HepG2 (cell line): ENCODE measurements around the gene TMEM97. TPM values are rescaled to one million over a fixed set of nuclear protein-coding genes. Genes with fewer than 3 reads are reported as not detected.

Experiments used
- BRCA1 ChIP-seq: sonication (generic); formaldehyde crosslinking; IDR thresholded peaks from 2 replicates; pipeline ENCODE4 v1.4.0; 2020; ENCODE audit warnings: missing genetic modification reagents
- CENPX ChIP-seq: sonication (generic); formaldehyde crosslinking; IDR thresholded peaks from 2 replicates; pipeline ENCODE4 v1.9.0; 2021; ENCODE audit warnings: mild to moderate bottlenecking, missing genetic modification reagents, moderate library complexity
- CSRNP1 ChIP-seq: sonication (generic); formaldehyde crosslinking; IDR thresholded peaks from 2 replicates; pipeline ENCODE4 v1.8.1; 2023; ENCODE audit warnings: mild to moderate bottlenecking, missing genetic modification reagents
- DNMT3B ChIP-seq: conservative IDR thresholded peaks from 2 replicates; pipeline ENCODE4 v1.6.1; 2016; ENCODE audit warnings: missing biosample characterization, control low read depth
- DPF2 ChIP-seq: sonication (generic); formaldehyde crosslinking; IDR thresholded peaks from 2 replicates; pipeline ENCODE4 v1.4.0; 2020; ENCODE audit warnings: mild to moderate bottlenecking, low read depth, missing genetic modification reagents, borderline replicate concordance
- HHEX ChIP-seq: IDR thresholded peaks from 2 replicates; pipeline ENCODE4 v1.6.1; 2016; ENCODE audit warnings: control low read depth
- HNRNPH1 ChIP-seq: fragments of 200-400 bp; formaldehyde crosslinking; optimal IDR thresholded peaks from 2 replicates; pipeline ENCODE3; 2017; ENCODE audit warnings: mild to moderate bottlenecking, low read depth, low read length
- HNRNPUL1 ChIP-seq: fragments of 200-400 bp; formaldehyde crosslinking; IDR thresholded peaks from 2 replicates; pipeline ENCODE4 v1.6.1; 2017; ENCODE audit warnings: low read depth, mild to moderate bottlenecking, low read length, moderate library complexity
- HOXA9 ChIP-seq: sonication (generic); formaldehyde crosslinking; IDR thresholded peaks from 2 replicates; pipeline ENCODE4 v1.8.1; 2022; ENCODE audit warnings: missing genetic modification reagents, mild to moderate bottlenecking, moderate library complexity, borderline replicate concordance
- LRRFIP1 ChIP-seq: sonication (generic); formaldehyde crosslinking; conservative IDR thresholded peaks from 2 replicates; pipeline ENCODE4 v1.4.0; 2020; ENCODE audit warnings: missing genetic modification reagents
- MAFK ChIP-seq, 2 experiments: IDR thresholded peaks in 1 of 2; conservative IDR thresholded peaks in 1 of 2; 2 replicates each; pipeline ENCODE4 v1.6.1; 2011; ENCODE audit warnings: improper control_type of control experiment in 2 of 2, low read length in 2 of 2
- MEIS2 ChIP-seq: sonication (generic); formaldehyde crosslinking; IDR thresholded peaks from 2 replicates; pipeline ENCODE4 v1.9.0; 2021; ENCODE audit warnings: mild to moderate bottlenecking, missing genetic modification reagents
- MYNN ChIP-seq: sonication (generic); formaldehyde crosslinking; IDR thresholded peaks from 2 replicates; pipeline ENCODE4 v1.4.0; 2020; ENCODE audit warnings: mild to moderate bottlenecking, low read depth, missing genetic modification reagents
- NFKBIZ ChIP-seq: IDR thresholded peaks from 2 replicates; pipeline ENCODE4 v1.6.1; 2018; ENCODE audit warnings: missing genetic modification reagents, missing compliant biosample characterization
- PAWR ChIP-seq: sonication (generic); formaldehyde crosslinking; IDR thresholded peaks from 2 replicates; pipeline ENCODE4 v1.4.0; 2020; ENCODE audit warnings: missing genetic modification reagents, mild to moderate bottlenecking, borderline replicate concordance
- POLR2G ChIP-seq: fragments of 200-400 bp; formaldehyde crosslinking; IDR thresholded peaks from 2 replicates; pipeline ENCODE4 v1.6.1; 2018; ENCODE audit warnings: mild to moderate bottlenecking, low read depth, low read length, moderate library complexity
- SKIL ChIP-seq: sonication (generic); formaldehyde crosslinking; IDR thresholded peaks from 2 replicates; pipeline ENCODE4 v1.8.0; 2022; ENCODE audit warnings: missing genetic modification reagents, mild to moderate bottlenecking, moderate library complexity, borderline replicate concordance
- TBX2 ChIP-seq: sonication (generic); formaldehyde crosslinking; IDR thresholded peaks from 2 replicates; pipeline ENCODE4 v1.5.0; 2020; ENCODE audit warnings: missing genetic modification reagents, mild to moderate bottlenecking, borderline replicate concordance
- THAP7 ChIP-seq: sonication (generic); formaldehyde crosslinking; IDR thresholded peaks from 2 replicates; pipeline ENCODE4 v1.8.1; 2023; ENCODE audit warnings: mild to moderate bottlenecking, missing genetic modification reagents
- ZKSCAN5 ChIP-seq: sonication (generic); formaldehyde crosslinking; IDR thresholded peaks from 2 replicates; pipeline ENCODE4 v1.5.1; 2020; ENCODE audit warnings: mild to moderate bottlenecking, missing genetic modification reagents
- ZMYM2 ChIP-seq: sonication (generic); formaldehyde crosslinking; IDR thresholded peaks from 2 replicates; pipeline ENCODE4 v1.8.0; 2022; ENCODE audit warnings: mild to moderate bottlenecking, missing genetic modification reagents
- ZNF224 ChIP-seq: sonication (generic); formaldehyde crosslinking; IDR thresholded peaks from 2 replicates; pipeline ENCODE4 v1.5.0; 2020; ENCODE audit warnings: mild to moderate bottlenecking, missing genetic modification reagents
- polyA plus RNA-seq, 8 experiments: library from polyadenylated mRNA; depleted of rRNA in 3 of 8; stranded (reverse) in 7 of 8; unstranded in 1 of 8; fragments of >200 nt; fragmentation: Illumina TruSeq in 4 of 8; extraction: Trizol in 4 of 8; gene quantifications; 2 replicates each; pipeline versions ENCODE4 v1.2.1 to v1.2.3, GENCODE V29; 2011 to 2016; ENCODE audit warnings: low read depth in 4 of 8, missing spikeins in 1 of 8, mixed read lengths in 1 of 8; ENCODE audit not compliant: insufficient read depth in 1 of 8
- total RNA-seq, 5 experiments: library from RNA; depleted of rRNA; stranded (reverse); fragments of >200 nt; fragmentation: Illumina TruSeq; extraction: Trizol; gene quantifications; 2 replicates each; pipeline ENCODE4 v1.2.3, GENCODE V29; 2016; ENCODE audit warnings: low read depth in 1 of 5

The TMEM97 gene
- total and polyA plus RNA-seq, 2 of the 13 experiments (the other 11 are each of a cell fraction or from before 2014, with no cell fraction given): 69.6 to 137 TPM

GRCh38 chr17:28318759-28319597 is at the start of gene TMEM97 (continued):
- TF ChIP-seq MEIS2 (CRISPR knock-in tag) (peak; percentile 78), HHEX (no peak), CSRNP1 (peak; percentile 91; the same call in 1 of the 2 replicates), DNMT3B (CRISPR knock-in tag) (peak; percentile 69; the same call in 1 of the 2 replicates), NFKBIZ (no peak), ZNF224 (CRISPR knock-in tag) (0 out of 2 replicates have a peak, but pooled peaks have one; percentile 67), HOXA9 (CRISPR knock-in tag) (0 out of 2 replicates have a peak, but pooled peaks have one; percentile 19), DPF2 (CRISPR knock-in tag) (no peak), ZKSCAN5 (CRISPR knock-in tag) (no peak), CENPX (CRISPR knock-in tag) (no peak), BRCA1 (CRISPR knock-in tag) (no peak; the same call in 1 of the 2 replicates), SKIL (CRISPR knock-in tag) (0 out of 2 replicates have a peak, but pooled peaks have one; percentile 14), THAP7 (CRISPR knock-in tag) (0 out of 2 replicates have a peak, but pooled peaks have one; percentile 20), POLR2G (peak; percentile 80), PAWR (CRISPR knock-in tag) (no peak), MYNN (CRISPR knock-in tag) (no peak), TBX2 (peak; percentile 85), LRRFIP1 (CRISPR knock-in tag) (no peak), HNRNPH1 (no peak), HNRNPUL1 (no peak), MAFK (conservative IDR thresholded peaks at IDR 0.05 in 1 of 2, IDR thresholded peaks at IDR 0.05 in 1 of 2; ENCODE audit: low read length in 2 of 2) (no peak), ZMYM2 (CRISPR knock-in tag) (peak; percentile 67; the same call in 1 of the 2 replicates)
